GM23248 (cell line): ENCODE measurements around the gene CRISPLD2.

ENCODE experiments used
- EZH2 ChIP-seq: fragments of 200-600 bp; sonication (generic); IDR thresholded peaks from 2 replicates; pipeline ENCODE4 v1.6.1; 2018; ENCODE audit warnings: antibody characterized with exemption, mild to moderate bottlenecking; ENCODE audit not compliant: insufficient read depth, poor library complexity, severe bottlenecking
- EZH2phosphoT487 ChIP-seq: fragments of 200-600 bp; sonication (generic); IDR thresholded peaks from 2 replicates; pipeline ENCODE4 v1.6.1; 2018; ENCODE audit warnings: antibody characterized with exemption, moderate library complexity, mild to moderate bottlenecking, low read depth; ENCODE audit not compliant: insufficient read depth

DNA sequence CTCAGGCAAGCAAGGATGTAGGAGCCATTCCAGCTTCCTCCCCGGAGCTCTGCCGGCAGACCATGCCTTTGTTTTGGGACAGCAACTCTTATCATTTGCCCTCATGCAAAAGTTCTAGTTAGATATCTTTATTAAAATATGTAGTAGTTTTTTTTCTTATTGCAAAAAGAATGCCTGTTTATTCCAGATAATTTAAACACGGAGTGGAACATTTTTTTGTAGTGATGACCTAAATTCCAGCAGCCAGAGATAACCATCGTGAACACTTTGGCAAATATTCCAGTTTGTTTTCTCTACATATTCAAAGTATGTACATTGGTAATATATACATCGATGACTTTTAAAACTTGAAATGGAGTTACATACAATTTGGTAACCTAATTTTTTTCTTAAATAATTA, 54.8 kb downstream of the CRISPLD2 start:
- TF ChIP-seq EZH2 (no peak), EZH2phosphoT487 (no peak)
